ENCODE results near the gene CIB4.

GRCh38 chr2:26559556-26559955 is 81.6 kb downstream of the CIB4 start:
- no peak for TF ChIP-seq CTCF (conservative IDR thresholded peaks at IDR 0.05)
- no peak for TF ChIP-seq EZH2 (IDR thresholded peaks at IDR 0.05; ENCODE audit: low read depth)

All from PC-9 (cell line).